ENCODE measurements around the gene PEX10.

Gene PEX10

GRCh38 chr1:2427976-2428375 lies 15.6 kb upstream of the PEX10 start:
- no peak for DNase-seq (ENCODE audit: low read depth, low spot score)
- H3K27ac ChIP-seq = peak overlapping the region; percentile 92

GRCh38 chr1:2427051-2427450 lies 14.7 kb upstream of the PEX10 start:
- H3K27ac ChIP-seq = no peak overlapping the region
- DNase-seq (ENCODE audit: low read depth, low spot score) = no peak

- DNase-seq (ENCODE audit: low read depth, low spot score) = no peak
Measured at GRCh38 chr1:2426540-2426939, 14.2 kb upstream of the PEX10 start.

GRCh38 chr1:2425892-2426291 lies 13.5 kb upstream of the PEX10 start:
- no peak for DNase-seq (ENCODE audit: low read depth, low spot score)
- H3K27ac ChIP-seq = no peak overlapping the region

More at GRCh38 chr1:2426540-2426939, 14.2 kb upstream of the PEX10 start:
- H3K27ac ChIP-seq = no peak overlapping the region

- no peak for DNase-seq (ENCODE audit: low read depth, low spot score)
- H3K27ac ChIP-seq = no peak overlapping the region
Measured at GRCh38 chr1:2422523-2422922, 10.2 kb upstream of the PEX10 start.

- DNase-seq (ENCODE audit: low read depth, low spot score) = no peak
- no peak overlapping the region for H3K27ac ChIP-seq
Measured at GRCh38 chr1:2419416-2419815, 7.1 kb upstream of the PEX10 start.

GRCh38 chr1:2418791-2419320 lies 6.5 kb upstream of the PEX10 start:
- no peak overlapping the region for H3K27ac ChIP-seq
- no peak for DNase-seq (ENCODE audit: low read depth, low spot score)

GRCh38 chr1:2417833-2418225 lies 5.5 kb upstream of the PEX10 start:
- no peak overlapping the region for H3K27ac ChIP-seq
- no peak for DNase-seq (ENCODE audit: low read depth, low spot score)

- no peak overlapping the region for H3K27ac ChIP-seq
- DNase-seq (ENCODE audit: low read depth, low spot score) = no peak
Measured at GRCh38 chr1:2417083-2417832, 4.9 kb upstream of the PEX10 start.

- peak overlapping the region; percentile 44 for H3K27ac ChIP-seq
- no peak for DNase-seq (ENCODE audit: low read depth, low spot score)
Measured at GRCh38 chr1:2416403-2416802, 4.0 kb upstream of the PEX10 start.

GRCh38 chr1:2415801-2416208 lies 3.4 kb upstream of the PEX10 start:
- H3K27ac ChIP-seq = peak overlapping the region; percentile 44
- DNase-seq (ENCODE audit: low read depth, low spot score) = no peak

- no peak overlapping the region for H3K27ac ChIP-seq
Measured at GRCh38 chr1:2415337-2415736, 3.0 kb upstream of the PEX10 start.

GRCh38 chr1:2414297-2414958 lies 2.1 kb upstream of the PEX10 start:
- no peak for DNase-seq (ENCODE audit: low read depth, low spot score)
- H3K27ac ChIP-seq = peak overlapping the region; percentile 64

More at GRCh38 chr1:2415337-2415736, 3.0 kb upstream of the PEX10 start:
- no peak for DNase-seq (ENCODE audit: low read depth, low spot score)

GRCh38 chr1:2413495-2414296 lies 1.3 kb upstream of the PEX10 start:
- H3K27ac ChIP-seq = peak overlapping the region; percentile 64
- DNase-seq (ENCODE audit: low read depth, low spot score) = no peak

GRCh38 chr1:2412773-2413494 lies 570 bp upstream of the PEX10 start:
- peak overlapping the region; percentile 64 for H3K27ac ChIP-seq
- no peak for DNase-seq (ENCODE audit: low read depth, low spot score)

GRCh38 chr1:2411801-2412394 lies 466 bp downstream of the PEX10 start:
- no peak for DNase-seq (ENCODE audit: low read depth, low spot score)

GRCh38 chr1:2409745-2410144 lies 2.6 kb downstream of the PEX10 start:
- no peak for DNase-seq (ENCODE audit: low read depth, low spot score)
- H3K27ac ChIP-seq = no peak overlapping the region

More at GRCh38 chr1:2411801-2412394, 466 bp downstream of the PEX10 start:
- H3K27ac ChIP-seq = peak overlapping the region; percentile 64

- DNase-seq (ENCODE audit: low read depth, low spot score) = no peak
Measured at GRCh38 chr1:2408859-2409276, 3.5 kb downstream of the PEX10 start.

GRCh38 chr1:2408456-2408855 lies 3.9 kb downstream of the PEX10 start:
- DNase-seq (ENCODE audit: low read depth, low spot score) = no peak
- H3K27ac ChIP-seq = no peak overlapping the region

More at GRCh38 chr1:2408859-2409276, 3.5 kb downstream of the PEX10 start:
- H3K27ac ChIP-seq = no peak overlapping the region

GRCh38 chr1:2407991-2408275 lies 4.4 kb downstream of the PEX10 start:
- H3K27ac ChIP-seq = no peak overlapping the region
- no peak for DNase-seq (ENCODE audit: low read depth, low spot score)
